ENCODE data around the gene DISC1. TPM values are rescaled to one million over a fixed set of nuclear protein-coding genes. Genes with fewer than 3 reads are reported as not detected.

The DISC1 gene
- total RNA-seq, 1 donor from 2014 or later = 12.3 TPM

- TF ChIP-seq CTCF (IDR thresholded peaks at IDR 0.05) (no peak), POLR2AphosphoS5 (IDR thresholded peaks at IDR 0.05; ENCODE audit: insufficient read depth in 1 of 2, low read depth in 1 of 2) (no peak), POLR2A (IDR thresholded peaks at IDR 0.05) (no peak)
- Histone ChIP-seq H3K4me3 (no peak overlapping the region), H3K4me1 (peaks cover 15% of the 10 kb centered on the region), H3K9me3 (no peaks in the 10 kb centered on the region), H3K27ac (no peak overlapping the region), H3K36me3 (no peaks in the 10 kb centered on the region), H3K27me3 (no peaks in the 10 kb centered on the region)
- no peak for DNase-seq (ENCODE audit: extremely low spot score in 2 of 2)
- intact Hi-C loops (cut with DNase I) = no loop called here
Measured at GRCh38 chr1:232017057-232017456, 390.5 kb downstream of the DISC1 start.

- Histone ChIP-seq H3K4me3 (no peak overlapping the region), H3K9me3 (no peaks in the 10 kb centered on the region), H3K27ac (no peak overlapping the region), H3K4me1 (peaks cover 8% of the 10 kb centered on the region), H3K27me3 (no peaks in the 10 kb centered on the region), H3K36me3 (no peaks in the 10 kb centered on the region)
- TF ChIP-seq POLR2A (IDR thresholded peaks at IDR 0.05) = no peak
- TF ChIP-seq POLR2AphosphoS5 (IDR thresholded peaks at IDR 0.05; ENCODE audit: insufficient read depth in 1 of 2, low read depth in 1 of 2) = no peak
- no peak for TF ChIP-seq CTCF (IDR thresholded peaks at IDR 0.05)
- intact Hi-C loops (cut with DNase I) = no loop called here
- DNase-seq (ENCODE audit: extremely low spot score in 2 of 2) = no peak
Measured at GRCh38 chr1:232017759-232018158, 391.2 kb downstream of the DISC1 start.

GRCh38 chr1:232018231-232019025 lies 391.8 kb downstream of the DISC1 start:
- intact Hi-C loops (cut with DNase I) = no loop called here
- Histone ChIP-seq H3K36me3 (no peaks in the 10 kb centered on the region), H3K27me3 (no peaks in the 10 kb centered on the region), H3K4me3 (no peak overlapping the region), H3K4me1 (peaks cover 2% of the 10 kb centered on the region), H3K9me3 (no peaks in the 10 kb centered on the region), H3K27ac (no peak overlapping the region)
- no peak for DNase-seq (ENCODE audit: extremely low spot score in 2 of 2)
- no peak for TF ChIP-seq CTCF (IDR thresholded peaks at IDR 0.05)
- TF ChIP-seq POLR2AphosphoS5 (IDR thresholded peaks at IDR 0.05; ENCODE audit: insufficient read depth in 1 of 2, low read depth in 1 of 2) = no peak
- TF ChIP-seq POLR2A (IDR thresholded peaks at IDR 0.05) = no peak

- Histone ChIP-seq H3K4me3 (no peak overlapping the region), H3K9me3 (no peaks in the 10 kb centered on the region), H3K36me3 (no peaks in the 10 kb centered on the region), H3K4me1 (no peaks in the 10 kb centered on the region), H3K27me3 (no peaks in the 10 kb centered on the region), H3K27ac (no peak overlapping the region)
- intact Hi-C loops (cut with DNase I) = no loop called here
- no peak for DNase-seq (ENCODE audit: extremely low spot score in 2 of 2)
- TF ChIP-seq POLR2AphosphoS5 (IDR thresholded peaks at IDR 0.05; ENCODE audit: insufficient read depth in 1 of 2, low read depth in 1 of 2) (no peak), CTCF (IDR thresholded peaks at IDR 0.05) (no peak), POLR2A (IDR thresholded peaks at IDR 0.05) (no peak)
Measured at GRCh38 chr1:232019026-232019340, 392.4 kb downstream of the DISC1 start.

GRCh38 chr1:232020352-232020751 lies 393.8 kb downstream of the DISC1 start:
- DNase-seq (ENCODE audit: extremely low spot score in 2 of 2) = no peak
- H3K36me3 ChIP-seq = no peaks in the 10 kb centered on the region
- no peak overlapping the region for H3K27ac ChIP-seq
- TF ChIP-seq POLR2A (IDR thresholded peaks at IDR 0.05) (no peak), CTCF (IDR thresholded peaks at IDR 0.05) (no peak), POLR2AphosphoS5 (IDR thresholded peaks at IDR 0.05; ENCODE audit: insufficient read depth in 1 of 2, low read depth in 1 of 2) (no peak)
- no peaks in the 10 kb centered on the region for H3K9me3 ChIP-seq
- intact Hi-C loops (cut with DNase I) = no loop called here
- H3K27me3 ChIP-seq = no peaks in the 10 kb centered on the region
- no peaks in the 10 kb centered on the region for H3K4me1 ChIP-seq
- no peak overlapping the region for H3K4me3 ChIP-seq

All from vagina (tissue), 2 donors.